ENCODE measurements around the gene HLA-DQA1. TPM values are rescaled to one million over a fixed set of nuclear protein-coding genes. Genes with fewer than 3 reads are reported as not detected.
"Not testable (repeated sequence)": the region's sequence is repeated elsewhere in the genome, so short reads cannot be mapped to it uniquely, and the experiment has no call there.

Gene HLA-DQA1
- total RNA-seq (ENCODE audit: low replicate concordance), result not detected in 2 replicates
- long read RNA-seq, result 0 reads

DNA sequence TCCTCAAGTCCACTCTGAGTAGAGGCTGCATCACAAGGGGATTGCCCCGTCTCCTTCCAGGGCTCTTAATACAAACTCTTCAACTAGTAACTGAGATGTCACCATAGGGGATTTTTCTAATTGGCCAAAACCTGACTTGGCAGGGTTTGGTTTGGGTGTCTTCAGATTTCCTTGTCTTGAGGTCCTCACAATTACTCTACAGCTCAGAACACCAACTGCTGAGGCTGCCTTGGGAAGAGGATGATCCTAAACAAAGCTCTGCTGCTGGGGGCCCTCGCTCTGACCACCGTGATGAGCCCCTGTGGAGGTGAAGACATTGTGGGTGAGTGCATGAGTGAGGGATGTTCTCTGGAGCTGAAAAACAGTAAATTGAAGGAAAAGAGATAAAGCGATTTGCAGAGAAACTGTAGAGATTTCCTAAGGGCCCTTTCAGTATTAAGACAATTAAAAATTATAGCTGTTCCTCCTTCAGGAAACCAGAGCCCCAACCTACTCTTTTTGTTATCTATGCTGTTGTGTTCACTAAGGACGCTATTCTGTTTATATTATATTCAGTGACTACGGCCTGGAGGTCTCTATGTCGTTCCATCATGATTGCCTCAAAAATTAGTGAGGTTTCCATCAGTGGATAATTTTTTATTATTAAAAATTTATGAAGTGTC is at the start of gene HLA-DQA1:
Gene HLA-DQA1 (plus strand): TSS at position 188 of the 662 bp plus-strand sequence. CDS start 53 bp downstream, at position 241.
- peaks cover 41% of the 10 kb centered on the region for H3K27me3 Mint-ChIP-seq
- H3K9me3 Mint-ChIP-seq, result no peaks in the 10 kb centered on the region
- no peaks in the 10 kb centered on the region for H3K36me3 Mint-ChIP-seq
- no peaks in the 10 kb centered on the region for H3K4me1 Mint-ChIP-seq (ENCODE audit: unreplicated experiment)
- DNase-seq (ENCODE audit: extremely low spot score, unreplicated experiment), result no peak
- TF ChIP-seq, protein P1, sequence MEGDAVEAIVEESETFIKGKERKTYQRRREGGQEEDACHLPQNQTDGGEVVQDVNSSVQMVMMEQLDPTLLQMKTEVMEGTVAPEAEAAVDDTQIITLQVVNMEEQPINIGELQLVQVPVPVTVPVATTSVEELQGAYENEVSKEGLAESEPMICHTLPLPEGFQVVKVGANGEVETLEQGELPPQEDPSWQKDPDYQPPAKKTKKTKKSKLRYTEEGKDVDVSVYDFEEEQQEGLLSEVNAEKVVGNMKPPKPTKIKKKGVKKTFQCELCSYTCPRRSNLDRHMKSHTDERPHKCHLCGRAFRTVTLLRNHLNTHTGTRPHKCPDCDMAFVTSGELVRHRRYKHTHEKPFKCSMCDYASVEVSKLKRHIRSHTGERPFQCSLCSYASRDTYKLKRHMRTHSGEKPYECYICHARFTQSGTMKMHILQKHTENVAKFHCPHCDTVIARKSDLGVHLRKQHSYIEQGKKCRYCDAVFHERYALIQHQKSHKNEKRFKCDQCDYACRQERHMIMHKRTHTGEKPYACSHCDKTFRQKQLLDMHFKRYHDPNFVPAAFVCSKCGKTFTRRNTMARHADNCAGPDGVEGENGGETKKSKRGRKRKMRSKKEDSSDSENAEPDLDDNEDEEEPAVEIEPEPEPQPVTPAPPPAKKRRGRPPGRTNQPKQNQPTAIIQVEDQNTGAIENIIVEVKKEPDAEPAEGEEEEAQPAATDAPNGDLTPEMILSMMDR (conservative IDR thresholded peaks at IDR 0.05), result no peak
- no peak within 1 kb of the TSS for H3K4me3 Mint-ChIP-seq
- no peak within 1 kb of the TSS for H3K27ac Mint-ChIP-seq

DNA sequence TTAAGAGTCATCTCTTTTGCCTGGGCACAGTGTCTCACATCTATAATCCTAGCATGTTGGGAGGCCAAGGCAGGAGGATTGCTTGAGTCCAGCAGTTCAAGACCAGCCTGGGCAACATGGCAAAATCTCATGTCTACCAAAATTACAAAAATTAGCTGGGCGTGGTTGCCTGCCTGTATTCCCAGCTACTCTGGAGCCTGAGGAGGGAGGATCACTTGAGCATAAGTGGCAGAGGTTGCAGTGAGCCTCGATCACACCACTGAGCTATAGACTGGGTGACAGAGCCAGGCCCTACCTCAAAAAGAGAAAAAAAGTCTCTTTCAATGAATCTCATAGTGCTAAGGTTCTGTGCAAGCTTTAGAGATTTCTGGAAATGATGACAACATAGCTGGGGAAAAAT is 49.0 kb upstream of the HLA-DQA1 start:
- peaks cover 4% of the 10 kb centered on the region for H3K9me3 Mint-ChIP-seq
- DNase-seq (ENCODE audit: extremely low spot score, unreplicated experiment), result no peak
- no peaks in the 10 kb centered on the region for H3K36me3 Mint-ChIP-seq
- H3K27me3 Mint-ChIP-seq, result peaks cover 44% of the 10 kb centered on the region
- TF ChIP-seq, protein P1 (conservative IDR thresholded peaks at IDR 0.05), result no peak
- H3K4me3 Mint-ChIP-seq, result no peak overlapping the region
- H3K4me1 Mint-ChIP-seq (ENCODE audit: unreplicated experiment), result peaks cover 7% of the 10 kb centered on the region
- no peak overlapping the region for H3K27ac Mint-ChIP-seq

DNA sequence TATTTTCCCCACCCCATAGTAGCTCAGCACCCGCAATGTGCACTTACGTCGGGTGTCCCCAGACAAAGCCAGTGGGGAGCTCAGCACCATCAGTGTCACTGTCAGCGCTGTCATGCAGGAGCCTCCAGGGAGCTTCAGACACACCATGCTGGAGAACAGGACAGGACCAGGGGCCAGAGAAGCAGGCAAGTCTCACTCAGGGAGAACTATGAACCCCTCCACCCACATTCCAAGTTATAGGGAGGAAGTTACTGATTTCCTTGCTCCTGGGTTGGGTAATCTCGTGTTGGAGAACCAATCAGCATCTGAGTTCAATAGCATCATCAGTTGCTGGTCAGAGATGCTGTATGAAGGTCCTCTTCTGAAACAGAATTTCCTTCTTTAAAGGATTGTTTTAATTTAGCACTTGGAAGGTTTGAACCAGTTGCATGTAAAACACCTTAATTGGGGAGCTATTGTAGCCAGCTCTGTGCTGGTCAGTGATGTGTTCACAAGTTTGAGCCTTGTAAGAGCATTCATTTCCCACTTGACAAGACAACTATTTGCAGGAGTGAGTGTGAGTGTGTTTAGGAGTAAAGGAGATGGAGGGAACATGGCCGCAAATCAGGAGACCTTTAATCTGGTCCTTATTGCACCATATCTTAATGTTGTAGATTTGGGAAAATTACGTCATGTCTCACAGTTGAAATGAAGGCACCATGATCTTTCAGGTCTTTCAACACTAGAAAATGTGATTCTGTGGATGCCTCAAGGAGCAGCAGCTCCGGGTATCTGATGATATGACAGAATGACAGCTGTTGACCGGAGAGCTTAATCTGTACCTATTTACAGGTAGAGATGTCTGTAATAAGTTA is 47.4 kb upstream of the HLA-DQA1 start, which contains the start of gene HLA-DRB1:
Gene HLA-DRB1 (minus strand): TSS at position 253 of the 854 bp plus-strand sequence. CDS start 106 bp downstream, at position 147.
- H3K9me3 Mint-ChIP-seq, result peaks cover 4% of the 10 kb centered on the region
- no peak within 1 kb of the TSS for H3K4me3 Mint-ChIP-seq
- H3K27me3 Mint-ChIP-seq, result peaks cover 29% of the 10 kb centered on the region
- no peaks in the 10 kb centered on the region for H3K36me3 Mint-ChIP-seq
- TF ChIP-seq, protein P1 (conservative IDR thresholded peaks at IDR 0.05), result no peak
- no peak within 1 kb of the TSS for H3K27ac Mint-ChIP-seq
- no peaks in the 10 kb centered on the region for H3K4me1 Mint-ChIP-seq (ENCODE audit: unreplicated experiment)
- no peak for DNase-seq (ENCODE audit: extremely low spot score, unreplicated experiment)

DNA sequence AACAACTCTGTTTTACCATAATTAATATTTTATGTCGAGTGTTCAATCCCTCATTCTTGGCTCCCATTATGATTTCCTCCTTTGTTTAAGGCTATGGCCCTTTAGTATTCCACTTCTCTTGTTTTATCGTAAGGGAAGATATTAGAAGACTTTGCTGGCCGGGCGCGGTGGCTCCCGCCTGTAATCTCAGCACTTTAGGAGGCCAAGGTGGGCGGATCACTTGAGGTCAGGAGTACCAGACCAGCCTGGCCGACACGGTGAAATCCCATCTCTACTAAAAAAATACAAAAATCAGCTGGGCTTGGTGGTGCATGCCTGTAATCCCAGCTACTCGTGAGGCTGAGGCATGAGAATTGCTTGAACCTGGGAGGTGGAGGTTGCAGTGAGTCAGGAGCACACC is 46.5 kb upstream of the HLA-DQA1 start:
- H3K36me3 Mint-ChIP-seq, H3K9me3 Mint-ChIP-seq: not testable (repeated sequence)

DNA sequence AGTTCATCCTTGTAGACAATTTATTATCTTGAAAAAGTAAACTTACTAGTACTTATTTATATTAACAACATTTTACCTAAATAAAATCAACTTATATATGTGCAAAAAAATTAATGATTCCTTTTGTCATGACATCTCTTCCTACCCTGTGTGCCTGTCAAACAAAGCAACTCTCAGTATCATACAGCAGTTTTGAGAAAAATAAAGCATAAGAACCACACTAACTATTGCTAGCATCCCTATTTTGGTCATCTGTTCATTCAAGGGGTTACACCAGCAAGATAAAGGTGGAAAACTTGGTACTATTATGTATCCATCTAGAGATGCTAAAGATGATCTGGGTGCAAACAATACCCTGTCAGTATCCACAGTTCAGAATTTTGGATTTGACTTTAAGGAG is 40.2 kb upstream of the HLA-DQA1 start:
- H3K4me3 Mint-ChIP-seq, result no peak overlapping the region
- H3K36me3 Mint-ChIP-seq, result no peaks in the 10 kb centered on the region
- TF ChIP-seq, protein P1 (conservative IDR thresholded peaks at IDR 0.05), result no peak
- no peak overlapping the region for H3K27ac Mint-ChIP-seq
- no peaks in the 10 kb centered on the region for H3K4me1 Mint-ChIP-seq (ENCODE audit: unreplicated experiment)
- H3K9me3 Mint-ChIP-seq, result no peaks in the 10 kb centered on the region
- no peak for DNase-seq (ENCODE audit: extremely low spot score, unreplicated experiment)
- no peaks in the 10 kb centered on the region for H3K27me3 Mint-ChIP-seq

More for the DNA sequence above, 46.5 kb upstream of the HLA-DQA1 start:
- not testable (repeated sequence) for DNase-seq (ENCODE audit: extremely low spot score, unreplicated experiment); H3K4me1 Mint-ChIP-seq (ENCODE audit: unreplicated experiment); H3K4me3 Mint-ChIP-seq; H3K27ac Mint-ChIP-seq
- peaks cover 21% of the 10 kb centered on the region for H3K27me3 Mint-ChIP-seq

DNA sequence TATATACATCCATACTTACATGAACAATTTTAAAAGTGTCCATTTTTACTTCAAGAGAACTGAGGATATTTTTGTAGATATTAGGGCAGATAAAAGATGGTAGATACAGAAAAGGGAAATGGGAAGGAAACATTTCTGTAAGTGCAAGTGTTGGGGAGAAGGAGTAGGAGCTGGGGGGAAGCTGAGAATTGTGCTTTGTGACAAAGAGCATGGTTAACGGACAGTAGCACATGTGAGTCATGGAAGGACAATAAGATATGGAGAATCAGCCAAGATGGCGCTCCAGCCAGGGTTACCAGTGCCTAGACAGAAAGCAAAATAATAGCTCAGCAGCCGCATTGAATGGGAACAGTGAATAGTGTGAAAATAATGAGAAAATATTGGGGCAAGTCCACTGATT is 34.8 kb upstream of the HLA-DQA1 start:
- TF ChIP-seq, protein P1 (conservative IDR thresholded peaks at IDR 0.05), result no peak
- DNase-seq (ENCODE audit: extremely low spot score, unreplicated experiment), result no peak
- H3K27ac Mint-ChIP-seq, result no peak overlapping the region
- no peak overlapping the region for H3K4me3 Mint-ChIP-seq
- H3K36me3 Mint-ChIP-seq, result no peaks in the 10 kb centered on the region
- no peaks in the 10 kb centered on the region for H3K9me3 Mint-ChIP-seq
- H3K27me3 Mint-ChIP-seq, result no peaks in the 10 kb centered on the region
- no peaks in the 10 kb centered on the region for H3K4me1 Mint-ChIP-seq (ENCODE audit: unreplicated experiment)

Data from type B pancreatic cell (in vitro differentiated cells).